ENCODE results near the gene SMOC1.

The SMOC1 gene

DNA sequence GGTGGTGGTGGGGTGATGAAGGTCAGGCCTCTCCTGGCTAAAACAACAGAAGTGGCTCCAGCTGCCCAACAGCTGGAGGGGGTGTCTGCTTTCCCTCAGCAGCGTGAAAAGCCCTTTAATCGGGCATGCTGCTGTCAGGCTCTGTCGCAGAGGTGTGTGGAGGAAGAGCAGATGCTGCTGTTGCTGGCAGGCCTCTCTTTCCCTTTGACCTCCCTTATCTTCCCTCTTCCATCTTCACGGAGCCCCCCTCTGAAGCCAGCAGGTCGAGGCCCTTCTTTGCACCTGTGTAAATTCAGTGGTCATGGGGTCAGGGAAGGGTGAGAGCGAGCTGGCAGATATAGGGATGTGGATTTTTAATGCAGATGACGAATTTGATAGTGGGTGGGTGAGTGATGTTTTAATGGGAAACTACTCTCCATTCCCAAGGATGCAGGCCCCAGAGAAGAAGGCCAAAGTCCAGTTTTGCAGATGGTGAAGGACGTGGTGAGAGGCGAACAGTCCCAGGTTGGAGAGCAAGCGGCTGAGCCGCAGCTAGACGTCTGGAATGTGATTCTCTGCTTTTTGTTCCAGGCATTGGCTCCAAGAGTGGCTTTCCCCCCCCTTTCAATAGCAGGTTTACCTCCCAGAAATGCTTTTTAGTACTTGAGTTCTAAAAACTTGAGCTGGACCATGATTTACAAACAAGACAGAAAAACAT, 64.0 kb downstream of the SMOC1 start:
- DNase-seq (ENCODE audit: low read depth) = no peak

DNA sequence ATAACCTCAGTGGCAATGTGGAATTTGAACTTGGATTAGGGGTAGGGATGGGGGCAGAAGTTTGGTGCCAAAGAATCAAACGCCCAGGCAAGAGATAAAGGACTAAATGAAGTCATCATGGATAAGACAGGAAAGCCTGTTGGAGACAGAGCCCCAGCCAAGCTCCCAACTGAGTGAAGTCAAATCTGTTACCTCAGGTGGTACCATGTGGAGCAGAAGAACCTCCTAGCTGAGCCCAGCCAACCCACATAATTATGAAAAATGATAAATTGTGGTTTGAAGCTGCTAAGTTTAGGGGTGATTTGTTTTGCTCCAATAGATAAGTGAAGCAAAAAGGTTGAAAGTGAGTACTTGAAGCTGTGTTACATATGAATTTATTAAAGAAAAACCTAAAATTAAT, 66.1 kb downstream of the SMOC1 start:
- DNase-seq (ENCODE audit: low read depth) = no peak

DNA sequence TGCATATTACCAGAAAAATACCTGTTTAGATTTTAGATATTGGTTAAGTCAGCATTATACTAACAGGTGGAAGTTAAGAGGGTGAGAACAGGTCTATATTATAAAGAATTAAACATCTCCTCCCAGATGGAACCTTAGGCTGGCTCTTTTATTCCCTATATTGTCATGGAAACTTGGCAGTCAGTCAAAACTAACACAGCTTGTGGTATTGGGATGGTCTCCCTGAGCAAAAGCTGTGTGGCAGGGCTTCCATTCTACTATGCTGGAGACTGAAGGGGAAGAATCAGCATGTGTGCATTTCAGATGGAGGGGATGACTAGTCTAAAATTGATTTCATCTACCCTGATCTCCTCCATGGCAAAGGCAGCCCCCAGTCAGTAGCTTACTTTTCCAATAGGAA, 66.7 kb downstream of the SMOC1 start:
- no peak for DNase-seq (ENCODE audit: low read depth)

DNA sequence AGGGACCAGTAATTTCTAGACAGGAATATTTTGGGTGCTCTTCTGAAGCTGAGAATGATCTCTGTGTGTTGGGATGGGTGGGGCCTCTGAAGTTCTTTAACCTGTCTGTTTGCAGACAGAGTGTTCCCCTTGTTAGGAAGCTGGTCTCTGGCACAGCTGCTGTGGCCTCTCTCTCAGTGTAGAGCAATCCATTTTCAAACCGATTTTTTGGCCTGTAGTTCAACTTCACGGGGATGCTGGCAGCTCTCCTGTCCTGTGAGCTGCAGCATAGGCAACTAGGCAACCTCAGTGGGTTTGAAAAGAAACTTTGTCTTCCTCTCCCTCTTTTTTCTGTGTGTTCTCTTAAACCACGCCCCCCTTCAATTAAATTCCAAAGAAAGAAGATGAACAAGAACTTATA, 69.1 kb downstream of the SMOC1 start:
- DNase-seq (ENCODE audit: low read depth) = no peak

DNA sequence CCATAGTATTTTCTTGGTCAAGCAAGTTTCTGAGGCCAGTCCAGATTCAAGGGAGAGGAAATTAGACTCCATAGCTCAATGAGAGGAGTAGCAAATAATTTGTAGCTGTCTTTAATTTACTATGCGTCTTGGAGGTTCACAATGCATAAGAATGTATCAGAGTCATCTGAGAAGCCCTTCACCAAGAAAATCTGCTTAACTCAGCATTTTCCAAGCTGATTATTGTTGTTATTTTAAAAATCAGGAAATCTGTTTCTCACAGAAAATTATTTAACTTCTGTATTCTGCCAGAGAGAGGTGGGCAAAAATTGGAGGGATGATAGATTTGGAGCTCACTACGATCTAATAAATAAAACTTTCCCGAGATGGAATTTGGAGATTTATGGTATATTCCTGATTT, 72.0 kb downstream of the SMOC1 start:
- no peak for DNase-seq (ENCODE audit: low read depth)

DNA sequence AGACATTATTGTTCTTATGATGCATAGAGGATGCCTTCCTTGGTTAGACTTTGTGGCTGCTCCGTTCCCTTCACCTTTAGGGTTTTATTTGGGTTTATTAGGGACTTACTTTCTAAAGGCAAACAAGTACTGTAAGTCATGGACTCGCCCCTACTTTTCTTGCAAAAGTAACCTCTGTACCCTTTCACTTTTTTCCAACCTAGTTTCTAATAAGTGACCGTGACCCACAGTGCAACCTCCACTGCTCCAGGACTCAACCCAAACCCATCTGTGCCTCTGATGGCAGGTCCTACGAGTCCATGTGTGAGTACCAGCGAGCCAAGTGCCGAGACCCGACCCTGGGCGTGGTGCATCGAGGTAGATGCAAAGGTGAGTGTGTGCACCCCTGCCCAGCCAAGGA, 72.7 kb downstream of the SMOC1 start:
- no peak for DNase-seq (ENCODE audit: low read depth)

DNA sequence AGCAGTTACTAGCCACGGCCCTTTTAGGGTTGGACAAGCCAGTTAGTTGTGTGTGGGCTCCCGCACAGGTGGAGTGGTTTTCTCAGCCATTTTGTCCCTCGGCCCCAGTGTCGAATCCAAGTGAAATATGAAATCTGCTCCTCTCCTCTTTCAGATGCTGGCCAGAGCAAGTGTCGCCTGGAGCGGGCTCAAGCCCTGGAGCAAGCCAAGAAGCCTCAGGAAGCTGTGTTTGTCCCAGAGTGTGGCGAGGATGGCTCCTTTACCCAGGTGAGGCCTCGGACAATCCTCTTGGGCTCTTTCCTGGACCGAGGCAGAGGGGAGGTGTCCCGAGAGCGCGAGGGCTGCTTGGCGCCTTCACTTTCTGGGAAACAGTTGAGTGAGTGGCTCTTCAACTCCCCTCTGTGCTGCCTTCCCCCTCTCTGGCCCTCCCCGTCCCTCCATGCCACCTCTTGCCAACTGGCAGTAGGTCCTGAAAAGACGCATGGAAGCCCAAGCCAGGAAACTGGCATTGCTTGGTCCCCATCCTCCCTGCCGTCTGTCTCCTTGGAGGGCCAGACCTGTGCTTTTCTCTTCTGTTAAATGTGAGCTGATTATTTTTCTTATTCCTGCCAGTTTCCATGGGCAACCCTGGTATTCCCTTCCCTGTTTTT, 74.2 kb downstream of the SMOC1 start:
- DNase-seq (ENCODE audit: low read depth) = no peak

DNA sequence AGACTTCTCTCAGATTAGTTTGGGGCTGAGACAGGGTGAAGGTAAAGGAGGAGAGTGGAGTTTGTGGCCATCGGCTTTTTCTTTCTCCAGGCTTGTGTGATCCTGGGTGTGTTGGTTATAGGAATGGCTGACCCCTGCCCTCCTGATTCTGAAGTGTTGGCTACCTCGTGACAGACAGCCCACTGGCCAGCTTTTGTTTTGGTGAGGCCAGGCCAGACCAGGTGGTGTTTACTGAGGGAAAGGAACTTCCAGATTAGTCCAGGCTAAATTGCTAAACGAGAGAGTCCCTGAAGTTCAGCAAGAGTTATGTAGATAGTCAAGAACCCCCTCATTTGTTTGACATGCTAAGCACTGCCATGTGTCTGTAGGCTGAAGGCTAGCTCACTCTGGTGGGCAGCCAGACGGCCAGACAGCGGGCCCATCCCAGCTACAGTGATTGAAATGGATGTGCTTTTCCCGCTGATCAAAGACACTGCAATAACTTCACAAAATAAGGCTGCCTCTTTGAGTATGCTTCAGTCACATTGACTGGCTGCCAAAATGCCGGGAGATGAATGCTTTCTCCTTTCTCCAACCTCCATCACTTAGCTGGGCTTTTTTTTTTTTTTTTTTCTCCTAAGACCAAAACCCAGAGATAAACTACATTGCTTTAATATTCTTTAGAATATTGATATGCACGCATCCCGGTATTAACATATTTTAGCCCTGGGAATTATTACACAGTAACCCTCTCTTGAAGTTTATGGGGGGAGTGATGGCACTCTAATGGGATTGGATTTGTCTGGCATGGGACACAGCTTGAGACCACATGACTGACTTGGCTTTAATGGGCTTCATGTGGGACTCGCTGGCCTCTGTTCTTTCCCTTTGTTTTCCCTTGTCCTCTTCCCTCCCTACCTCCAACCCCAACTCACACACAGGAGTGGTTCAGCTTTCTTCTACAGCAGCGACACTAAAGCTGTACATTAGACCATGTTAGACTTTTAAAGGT, 76.9 kb downstream of the SMOC1 start:
- DNase-seq (ENCODE audit: low read depth) = no peak

DNA sequence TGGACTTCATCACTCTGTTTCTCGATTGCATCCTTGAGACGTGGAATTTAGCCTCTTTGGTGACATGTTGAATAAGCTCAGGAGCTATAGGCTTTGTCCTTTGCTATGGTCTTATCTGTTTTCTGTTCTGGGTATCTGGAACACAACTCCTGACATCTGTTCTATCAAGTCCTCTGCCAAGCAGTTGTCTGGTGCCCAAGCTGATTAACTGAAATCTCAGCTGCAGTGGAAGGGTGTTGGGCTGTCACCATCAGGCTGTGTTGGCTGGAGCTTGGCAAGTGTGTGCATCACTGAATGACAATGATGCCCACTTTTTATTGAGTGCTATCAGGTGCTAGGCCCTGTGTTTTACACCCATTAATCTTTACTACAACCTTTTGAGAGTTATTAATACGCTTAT, 77.8 kb downstream of the SMOC1 start:
- no peak for DNase-seq (ENCODE audit: low read depth)

DNA sequence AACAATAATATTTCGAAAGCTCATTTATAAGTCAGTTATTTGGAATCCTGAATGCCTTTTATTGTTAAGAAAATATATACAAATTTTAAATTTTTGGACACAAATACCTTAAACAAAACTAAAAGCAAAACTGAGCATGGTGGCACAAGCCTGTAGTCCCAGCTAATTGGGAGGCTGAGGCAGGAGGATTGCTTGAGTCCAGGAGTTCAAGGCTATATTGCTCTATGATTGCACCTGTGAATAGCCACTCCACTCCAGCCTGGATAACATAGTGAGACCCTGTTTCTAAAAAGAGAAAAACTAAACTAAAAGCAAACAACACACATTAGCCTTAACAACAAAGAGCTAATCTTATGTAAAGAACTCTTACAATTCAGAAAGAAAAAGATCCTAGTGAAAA, 78.8 kb downstream of the SMOC1 start:
- DNase-seq (ENCODE audit: low read depth) = no peak

DNA sequence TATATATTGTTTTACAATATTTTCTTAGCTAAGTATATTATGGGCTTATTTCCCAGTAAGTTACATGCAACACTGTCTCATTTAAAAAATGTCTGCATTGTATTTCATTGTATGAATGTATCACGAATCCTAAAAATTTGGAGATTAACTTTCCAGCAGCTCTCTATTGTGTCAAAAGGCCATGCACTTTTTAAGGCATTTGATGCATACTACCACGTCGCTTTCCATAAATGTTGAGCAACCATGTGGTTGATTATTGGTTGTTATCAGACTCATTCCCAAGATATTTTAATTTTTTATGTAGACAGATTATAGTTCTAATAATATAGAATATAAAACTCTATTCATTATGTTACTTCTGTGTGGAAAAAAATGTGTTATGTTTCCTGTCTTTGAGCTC, 79.9 kb downstream of the SMOC1 start:
- DNase-seq (ENCODE audit: low read depth) = no peak

DNA sequence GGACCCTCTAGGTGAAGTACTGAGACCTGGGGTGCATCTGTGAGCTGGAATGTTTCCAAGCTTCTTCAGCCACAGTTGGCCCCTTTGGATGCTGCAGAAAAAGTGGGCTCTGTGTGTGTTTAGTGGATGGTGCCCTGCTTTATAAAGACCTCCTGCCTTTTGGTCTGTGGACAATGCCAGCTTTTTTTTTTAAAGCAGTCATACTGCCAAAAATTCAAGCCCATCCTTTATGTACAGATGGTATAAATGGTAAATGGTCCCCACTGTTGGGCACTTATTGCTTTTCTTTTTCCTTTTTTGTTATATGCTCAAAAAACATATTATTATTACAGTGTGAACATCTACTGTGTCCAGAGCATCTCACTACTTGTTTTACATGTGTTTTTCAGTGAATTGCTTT, 81.1 kb downstream of the SMOC1 start:
- DNase-seq (ENCODE audit: low read depth) = no peak

DNA sequence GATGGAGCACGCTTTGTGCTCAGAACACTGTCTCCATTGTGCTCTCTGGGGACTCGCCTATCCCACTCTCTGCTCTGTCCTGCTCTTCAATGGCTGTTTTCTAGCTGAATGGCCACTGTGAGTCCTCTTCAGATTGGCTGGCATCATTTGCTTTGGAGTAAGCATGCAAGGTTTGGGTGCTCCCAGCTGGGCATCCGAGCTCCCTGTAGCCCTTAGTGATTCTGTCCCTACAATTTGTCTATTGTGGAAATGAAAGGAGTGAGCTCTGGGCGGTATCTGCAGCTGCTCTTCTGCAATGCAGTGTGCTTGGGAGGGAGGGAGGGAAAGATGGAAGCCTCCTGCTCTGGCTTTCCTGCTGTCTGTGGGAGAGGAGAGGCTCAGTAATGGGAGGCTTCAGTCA, 84.8 kb downstream of the SMOC1 start:
- DNase-seq (ENCODE audit: low read depth) = no peak

DNA sequence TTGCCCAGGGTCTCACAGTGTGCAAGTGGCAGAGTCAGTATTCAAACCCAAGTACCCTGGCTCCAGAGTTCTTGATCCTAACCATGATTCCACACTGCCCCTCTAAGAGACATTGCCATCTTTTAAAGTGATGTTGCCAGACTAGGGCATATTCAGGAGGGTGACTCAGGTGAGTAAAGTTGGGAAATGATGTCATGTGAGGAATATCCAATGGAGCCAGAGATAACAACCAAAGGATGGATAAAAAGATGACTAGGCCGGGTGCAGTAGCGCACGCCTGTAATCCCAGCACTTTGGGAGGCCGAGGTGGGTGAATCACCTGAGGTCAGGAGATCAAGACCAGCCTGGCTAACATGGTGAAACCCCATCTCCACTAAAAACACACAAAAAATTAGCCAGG, 85.6 kb downstream of the SMOC1 start:
- DNase-seq (ENCODE audit: low read depth) = no peak

DNA sequence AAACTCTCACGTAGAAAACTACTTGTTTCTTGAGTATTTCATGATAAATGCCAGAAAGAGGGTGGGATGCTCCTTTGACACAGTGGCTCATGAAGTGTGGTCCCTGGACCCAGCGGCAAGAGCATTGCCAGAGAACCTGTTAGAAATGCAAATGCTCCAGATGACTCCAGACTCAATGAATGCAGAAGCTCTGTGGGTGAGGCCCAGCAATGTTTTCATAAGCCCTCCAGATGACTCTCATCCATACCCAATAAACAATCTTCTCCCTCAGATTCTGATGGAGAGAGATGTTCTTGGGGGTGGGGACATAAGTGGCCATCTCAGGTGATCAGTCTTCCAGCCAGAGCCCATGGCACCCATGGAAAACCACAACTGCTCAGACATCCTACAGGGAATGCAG, 88.9 kb downstream of the SMOC1 start:
- no peak for DNase-seq (ENCODE audit: low read depth)

DNA sequence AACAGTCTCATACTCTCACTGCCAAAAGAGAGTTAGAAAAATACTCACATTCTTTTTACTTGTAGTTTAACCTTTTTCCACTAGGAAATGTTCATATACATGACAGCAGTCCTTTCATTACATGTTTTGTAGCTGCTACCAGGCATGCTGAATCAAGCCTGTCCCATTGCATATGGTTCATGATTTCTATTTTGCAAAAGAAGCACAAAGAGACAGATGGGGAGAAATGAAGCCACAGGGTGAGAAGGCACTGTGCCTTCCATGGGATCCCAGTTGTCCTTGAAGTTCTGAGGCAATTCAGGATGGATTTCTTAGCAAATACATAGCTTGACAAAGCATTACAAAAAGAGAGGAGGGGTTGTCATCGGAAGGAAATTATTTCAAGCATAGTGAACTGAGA, 89.5 kb downstream of the SMOC1 start:
- no peak for DNase-seq (ENCODE audit: low read depth)

DNA sequence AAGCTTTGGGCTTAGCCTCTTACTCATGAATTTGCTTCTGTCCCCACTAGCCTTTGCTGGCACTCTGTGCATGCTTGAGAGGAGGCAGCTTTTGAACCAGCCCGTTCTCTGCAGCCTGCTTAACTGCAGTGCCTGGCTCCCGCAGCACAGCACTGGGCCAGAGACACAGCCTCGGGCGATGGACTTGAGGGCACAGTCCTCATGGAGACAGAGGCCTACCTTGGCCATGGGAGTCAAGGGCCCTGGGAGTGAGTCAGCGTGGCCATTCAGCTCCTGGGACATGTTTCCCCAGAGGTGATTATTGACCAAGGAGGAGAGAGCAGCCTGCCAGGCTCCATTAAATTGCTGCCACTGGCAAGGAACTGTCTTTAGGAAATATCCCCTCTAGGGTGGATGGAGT, 93.5 kb downstream of the SMOC1 start:
- no peak for DNase-seq (ENCODE audit: low read depth)

DNA sequence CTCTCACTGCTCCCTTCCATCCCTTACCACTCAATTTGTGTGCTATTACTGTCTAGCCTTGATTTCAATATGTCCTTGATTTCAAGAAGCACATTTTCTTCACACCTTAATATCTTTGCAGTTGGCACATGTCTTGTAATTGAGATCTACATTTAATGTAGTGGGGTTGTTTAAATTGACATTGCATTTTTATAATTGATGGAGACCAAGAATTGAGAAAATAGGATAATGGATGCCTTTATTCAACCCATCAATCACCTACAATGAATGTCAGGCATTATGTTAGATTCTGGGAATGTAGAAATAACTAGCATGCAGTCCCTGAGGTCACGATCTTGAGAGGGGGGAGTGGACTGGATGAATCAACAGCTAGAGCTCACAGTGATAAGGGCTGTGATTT, 94.6 kb downstream of the SMOC1 start:
- no peak for DNase-seq (ENCODE audit: low read depth)

DNA sequence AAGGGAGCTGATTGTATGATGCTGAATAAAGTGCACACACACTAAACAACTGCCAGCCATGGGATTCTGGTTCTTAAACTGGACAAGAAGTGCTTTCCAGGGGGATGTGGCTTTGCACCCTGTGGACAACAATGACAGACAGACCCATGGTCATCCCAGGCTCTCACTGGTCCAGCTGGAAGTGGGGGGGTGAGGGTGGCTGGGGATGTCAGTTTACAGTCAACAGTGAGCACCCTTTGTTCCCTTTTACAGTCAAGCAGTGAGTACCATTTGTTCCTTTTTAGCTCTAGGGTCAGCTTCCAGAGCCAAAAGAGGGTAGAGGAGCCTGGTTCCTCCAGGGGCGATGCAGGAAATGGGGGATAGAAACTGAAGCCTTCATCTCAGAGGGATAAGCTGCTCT, 100.7 kb downstream of the SMOC1 start:
- DNase-seq (ENCODE audit: low read depth) = no peak

DNA sequence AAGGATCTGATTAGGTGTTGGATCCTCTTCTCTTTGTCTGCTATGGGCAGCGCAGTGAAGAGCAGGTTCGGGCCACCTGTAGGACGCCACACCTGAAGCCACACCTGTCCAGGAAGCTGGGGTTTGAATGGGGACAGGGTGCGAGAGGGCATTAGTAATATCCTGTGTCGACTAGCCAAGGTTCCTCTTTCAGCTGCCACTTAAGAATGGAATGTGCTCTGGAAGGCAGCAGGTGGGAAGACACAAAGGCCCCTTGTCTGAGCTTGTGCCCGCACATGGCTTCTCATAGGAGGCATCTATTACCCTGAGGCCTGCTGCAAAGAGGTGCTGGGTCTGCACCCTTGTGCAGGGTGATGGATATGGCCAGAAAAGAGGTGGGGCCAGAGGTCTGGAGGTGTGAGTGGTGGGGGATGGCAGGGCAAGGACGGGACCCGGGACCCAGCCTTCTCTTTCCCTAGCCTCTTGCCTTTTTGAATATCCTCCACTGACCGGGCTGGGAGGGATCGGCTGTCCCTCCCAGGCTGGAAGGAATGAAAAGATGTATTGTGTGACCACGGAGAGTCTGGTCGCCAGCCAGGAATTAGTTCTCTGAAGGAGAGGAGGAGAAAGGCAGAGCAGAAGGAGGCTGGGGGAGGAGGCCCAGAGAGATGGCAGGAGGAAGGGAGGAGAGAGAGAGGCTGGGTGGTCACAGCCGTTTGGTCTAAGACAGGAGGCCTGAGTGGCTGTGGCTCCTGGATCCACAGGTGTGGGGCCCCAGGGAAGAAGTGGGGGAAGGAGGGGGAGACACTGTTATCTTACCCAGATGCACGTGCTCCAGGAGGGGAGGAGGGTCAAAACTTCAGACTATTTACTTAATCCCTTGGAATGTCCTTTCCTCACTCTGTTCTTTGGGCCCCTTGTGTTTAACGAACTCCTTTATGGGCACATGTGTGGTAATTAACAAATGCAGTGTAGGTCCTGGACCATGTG, 101.5 kb downstream of the SMOC1 start:
- no peak for DNase-seq (ENCODE audit: low read depth)

DNA sequence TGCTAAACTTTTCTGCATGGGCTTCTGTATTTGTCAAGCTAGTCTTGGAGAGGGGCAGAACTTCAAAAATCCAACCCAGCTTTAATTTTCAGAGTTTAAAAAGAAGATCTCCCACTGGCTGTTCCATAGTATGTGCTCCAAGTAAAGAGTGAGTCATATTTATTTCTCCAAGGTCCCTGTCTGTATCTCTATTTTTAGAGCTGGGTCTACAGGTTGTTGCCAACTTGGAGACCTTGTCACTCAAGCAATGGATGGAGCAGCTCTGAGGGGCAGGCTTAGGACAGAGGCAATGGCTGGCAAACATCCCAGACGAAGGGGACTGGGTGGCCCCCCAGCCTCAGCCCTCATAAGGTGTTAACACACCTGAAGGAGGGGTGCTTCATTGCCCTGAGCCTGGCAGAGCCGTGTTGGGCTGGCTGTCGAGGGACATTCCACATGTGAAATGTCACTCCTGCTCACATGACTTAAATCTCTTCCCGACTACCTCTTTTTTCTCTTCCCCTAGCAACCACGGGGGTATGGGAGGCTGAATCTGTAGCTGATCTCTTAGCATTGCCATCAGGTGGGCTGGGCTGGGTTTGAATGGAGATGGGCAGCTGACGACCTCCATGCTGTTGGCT, 103.1 kb downstream of the SMOC1 start:
- DNase-seq (ENCODE audit: low read depth) = no peak

Measured in T-helper 22 cell (primary cell).